ENCODE measurements around the gene GLS2.

GLS2 gene

GRCh38 chr12:56437430-56438176 lies 50.4 kb downstream of the GLS2 start:
- no peak for DNase-seq

GRCh38 chr12:56434828-56435227 lies 53.1 kb downstream of the GLS2 start:
- no peak for DNase-seq

- DNase-seq: no peak
Measured at GRCh38 chr12:56431850-56432249, 56.1 kb downstream of the GLS2 start.

- DNase-seq: no peak
Measured at GRCh38 chr12:56431288-56431687, 56.7 kb downstream of the GLS2 start.

- no peak for DNase-seq
Measured at GRCh38 chr12:56425940-56426438, 62.0 kb downstream of the GLS2 start.

- no peak for DNase-seq
Measured at GRCh38 chr12:56425193-56425592, 62.8 kb downstream of the GLS2 start.

All from fibroblast of skin of right biceps (primary cell).